CD14-positive monocyte (primary cell): ENCODE results near the gene IL19. TPM values are rescaled to one million over a fixed set of nuclear protein-coding genes. Genes with fewer than 3 reads are reported as not detected.

Experiments
- DNase-seq, 3 donors: peaks; one replicate each; pipeline ENCODE4 v3.0.0-alpha.2; 2011 to 2022
- H2AFZ ChIP-seq: 2 replicates; pipeline ENCODE4 v1.6.0; 2012; ENCODE audit warnings: mild to moderate bottlenecking, low read depth, low read length, inconsistent platforms; ENCODE audit not compliant: insufficient read depth, poor library complexity, severe bottlenecking
- H3K27ac ChIP-seq, 2 donors: 1 replicate in 1 of 2; 2 replicates in 1 of 2; pipeline ENCODE4 v1.5.1; 2012 to 2013; ENCODE audit warnings: low read length in 2 of 2, control low read depth in 1 of 2, inconsistent platforms in 1 of 2, low read depth in 1 of 2, mild to moderate bottlenecking in 1 of 2
- H3K27me3 ChIP-seq, 2 donors: one replicate each; pipeline versions ENCODE4 v1.6.0 to v1.6.1; 2011 to 2013; ENCODE audit warnings: low read length in 2 of 2; ENCODE audit not compliant: control insufficient read depth in 2 of 2, insufficient read depth in 2 of 2
- H3K36me3 ChIP-seq, 2 donors: replicated peaks in 1 of 2; 1 replicate in 1 of 2; 2 replicates in 1 of 2; pipeline versions ENCODE4 v1.5.1 to v1.6.1; 2012 to 2013; ENCODE audit warnings: low read length in 2 of 2, control low read depth in 1 of 2, inconsistent platforms in 1 of 2, mild to moderate bottlenecking in 1 of 2; ENCODE audit not compliant: insufficient read depth in 2 of 2, control insufficient read depth in 1 of 2
- H3K4me1 ChIP-seq, 2 donors: 1 replicate in 1 of 2; 2 replicates in 1 of 2; pipeline versions ENCODE4 v1.5.1 to v1.6.1; 2012 to 2013; ENCODE audit warnings: low read length in 2 of 2, control low read depth in 1 of 2, inconsistent platforms in 1 of 2, mild to moderate bottlenecking in 1 of 2, moderate library complexity in 1 of 2; ENCODE audit not compliant: insufficient read depth in 2 of 2, control insufficient read depth in 1 of 2
- H3K4me2 ChIP-seq: replicated peaks from 2 replicates; pipeline ENCODE3; 2012; ENCODE audit warnings: low read length, moderate library complexity, mild to moderate bottlenecking; ENCODE audit not compliant: poor library complexity, severe bottlenecking; ENCODE audit errors: extremely low read depth
- H3K4me3 ChIP-seq, 3 experiments: fragments of 200-600 bp in 1 of 3; sonication (generic) in 1 of 3; replicated peaks in 1 of 3; 1 replicate in 2 of 3; 2 replicates in 1 of 3; pipeline ENCODE4 v1.5.1; 2011 to 2013; ENCODE audit warnings: low read length in 3 of 3, mild to moderate bottlenecking in 3 of 3, control low read depth in 2 of 3, low read depth in 2 of 3, inconsistent platforms in 1 of 3, moderate library complexity in 1 of 3
- H3K79me2 ChIP-seq: 2 replicates; pipeline ENCODE4 v1.6.0; 2012; ENCODE audit warnings: mild to moderate bottlenecking, control low read depth, inconsistent platforms, low read length, moderate library complexity; ENCODE audit not compliant: insufficient read depth
- H3K9ac ChIP-seq: 2 replicates; pipeline ENCODE4 v1.6.0; 2017; ENCODE audit warnings: low read length, mild to moderate bottlenecking; ENCODE audit not compliant: insufficient read depth, poor library complexity, severe bottlenecking
- H3K9me3 ChIP-seq, 2 donors: replicated peaks in 1 of 2; 1 replicate in 1 of 2; 2 replicates in 1 of 2; pipeline versions ENCODE4 v1.5.1 to v1.6.1; 2012 to 2013; ENCODE audit warnings: low read length in 2 of 2, control low read depth in 1 of 2; ENCODE audit not compliant: control insufficient read depth in 1 of 2, insufficient read depth in 1 of 2
- H4K20me1 ChIP-seq: 2 replicates; pipeline ENCODE4 v1.6.0; 2012; ENCODE audit warnings: mild to moderate bottlenecking, low read length, control low read depth, moderate library complexity; ENCODE audit not compliant: insufficient read depth
- H3K27ac Mint-ChIP-seq, 7 donors: one replicate each; pipeline ENCODE4 v1.8.0; 2020; ENCODE audit warnings: mild to moderate bottlenecking in 7 of 7, mixed read lengths in 7 of 7, moderate library complexity in 6 of 7, inconsistent platforms in 2 of 7
- H3K27me3 Mint-ChIP-seq, 3 donors: one replicate each; pipeline ENCODE4 v1.8.0; 2021 to 2022; ENCODE audit warnings: low read depth in 3 of 3, mild to moderate bottlenecking in 3 of 3, mixed read lengths in 3 of 3, moderate library complexity in 3 of 3, inconsistent platforms in 1 of 3
- H3K36me3 Mint-ChIP-seq, 2 donors: one replicate each; pipeline ENCODE4 v1.8.0; 2020; ENCODE audit warnings: mixed read lengths in 2 of 2, inconsistent platforms in 1 of 2, mild to moderate bottlenecking in 1 of 2
- H3K4me1 Mint-ChIP-seq: one replicate; pipeline ENCODE4 v1.8.0; 2020; ENCODE audit warnings: mild to moderate bottlenecking, mixed read lengths
- H3K4me3 Mint-ChIP-seq, 2 donors: one replicate each; pipeline ENCODE4 v1.8.0; 2020; ENCODE audit warnings: mild to moderate bottlenecking in 2 of 2, mixed read lengths in 2 of 2, moderate library complexity in 1 of 2
- H3K9me3 Mint-ChIP-seq, 7 donors: one replicate each; pipeline ENCODE4 v1.8.0; 2020 to 2022; ENCODE audit warnings: mixed read lengths in 7 of 7, mild to moderate bottlenecking in 6 of 7, moderate library complexity in 6 of 7, inconsistent platforms in 2 of 7
- CTCF ChIP-seq: fragments of 200-600 bp; IDR thresholded peaks from one replicate; pipeline ENCODE4 v1.8.0; 2022; ENCODE audit warnings: antibody characterized with exemption, mild to moderate bottlenecking
- WGBS: methylation state at CpG from one replicate; pipeline ENCODE4 v1.1.5; 2013; ENCODE audit warnings: missing lambda C conversion rate; ENCODE audit not compliant: insufficient coverage; 5-methylcytosine and 5-hydroxymethylcytosine counted together
- intact Hi-C, 2 donors: fragments of 100-400 bp; cut with micrococcal nuclease; formaldehyde crosslinking; loops; one replicate each; pipeline versions ENCODE4 v1.15.0 to v1.15.1; 2023
- polyA plus RNA-seq, 3 donors: library from polyadenylated mRNA; depleted of rRNA in 1 of 3; unstranded in 2 of 3; stranded (reverse) in 1 of 3; fragments of 300-500 nt in 2 of 3; fragments of >200 nt in 1 of 3; fragmentation: Illumina TruSeq in 2 of 3; gene quantifications; 1 replicate in 2 of 3; 2 replicates in 1 of 3; pipeline ENCODE4 v1.2.3, GENCODE V29; 2012 to 2021

IL19 gene
- polyA plus RNA-seq, 3 donors = 0.41 TPM; not detected in 2

DNA sequence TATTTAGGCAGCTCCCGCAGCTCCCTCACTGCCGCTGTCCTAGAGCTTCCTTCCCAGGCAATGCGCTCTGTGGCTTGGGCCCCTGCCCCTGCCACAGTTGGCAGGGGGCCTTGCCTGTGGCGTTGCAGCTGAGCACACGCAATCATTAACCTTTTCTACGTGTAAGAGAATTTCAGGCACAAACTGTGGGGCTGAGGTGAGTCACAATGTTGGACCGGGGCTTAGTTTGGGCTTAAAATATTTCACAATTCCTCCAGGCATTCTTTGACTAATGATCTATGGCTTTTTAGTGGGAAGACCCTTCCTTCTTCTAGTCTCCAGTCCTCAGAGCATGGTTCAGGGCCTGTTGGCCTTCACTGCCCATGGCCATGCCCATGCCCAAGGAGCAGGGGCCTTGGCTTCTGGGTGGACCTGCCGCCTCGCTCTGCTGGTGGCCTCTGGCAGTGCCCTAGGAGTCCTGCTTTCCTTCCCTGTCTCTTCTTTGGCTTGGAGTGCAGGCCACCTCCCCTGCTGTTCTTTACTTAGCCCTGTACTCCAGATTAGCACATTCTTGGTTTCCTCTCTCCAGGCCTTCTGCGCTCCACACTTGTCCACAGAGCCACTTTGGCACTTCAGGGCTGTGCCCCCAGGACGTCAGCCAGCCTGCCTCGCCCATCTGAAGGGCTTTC is 46.6 kb upstream of the IL19 start:
- peaks cover 100% of the 10 kb centered on the region for H3K79me2 ChIP-seq

More for the DNA sequence above, 46.6 kb upstream of the IL19 start:
- Histone ChIP-seq H3K36me3 (peaks cover 4% of the 10 kb centered on the region in 2 donors), H4K20me1 (peaks cover 100% of the 10 kb centered on the region), H3K4me2 (no peak overlapping the region), H3K27ac (no peak overlapping the region), H3K4me1 (peaks cover 32 to 54% of the 10 kb centered on the region in 2 donors), H3K9me3 (no peaks in the 10 kb centered on the region), H3K9ac (no peak overlapping the region), H2AFZ (no peak overlapping the region), H3K4me3 (no peak overlapping the region), H3K27me3 (no peaks in the 10 kb centered on the region)
- Mint-ChIP-seq H3K4me1 (peaks cover 78% of the 10 kb centered on the region), H3K36me3 (peaks cover 10 to 13% of the 10 kb centered on the region in 2 donors), H3K4me3 (no peak overlapping the region), H3K9me3 (no peaks in the 10 kb centered on the region), H3K27ac (peak overlapping the region in 3 of 7 donors; percentile 9 to 76 (median 32)), H3K27me3 (peaks cover 0 to 5% (median 3%) of the 10 kb centered on the region in 3 donors)
- WGBS = 44% methylated on average over 7 of the region's 12 CpGs
- peak in 2 of 3 donors; percentile 25 to 72 for DNase-seq
- no peak for TF ChIP-seq CTCF
- intact Hi-C loops = no loop called here
